ENCODE measurements around the gene ZNF184. TPM values are rescaled to one million over a fixed set of nuclear protein-coding genes. Genes with fewer than 3 reads are reported as not detected.

The ZNF184 gene
- total RNA-seq (2014; rRNA removed; shearing (Covaris generic)), result 11.8 and 14.2 TPM in 2 replicates

GRCh38 chr6:27472617-27473400 is at the start of gene ZNF184:
ZNF184 (minus strand) TSS chr6:27473105; CDS start chr6:27472294, 811 bp downstream.
- peak; percentile 96 for DNase-seq (ENCODE audit: low spot score)

GRCh38 chr6:27518881-27519795 is 46.2 kb upstream of the ZNF184 start:
- peak; percentile 84 for DNase-seq (ENCODE audit: low spot score)

- DNase-seq (ENCODE audit: low spot score), result peak; percentile 20
These were observed 45.3 kb upstream of the ZNF184 start for GRCh38 chr6:27517928-27518787.

GRCh38 chr6:27517238-27517637 is 44.3 kb upstream of the ZNF184 start:
- DNase-seq (ENCODE audit: low spot score), result no peak

GRCh38 chr6:27514906-27515495 is 42.1 kb upstream of the ZNF184 start:
- DNase-seq (ENCODE audit: low spot score), result no peak

- DNase-seq (ENCODE audit: low spot score), result no peak
These were observed 39.6 kb upstream of the ZNF184 start for GRCh38 chr6:27512525-27512924.

GRCh38 chr6:27507041-27507956 is 34.4 kb upstream of the ZNF184 start:
- DNase-seq (ENCODE audit: low spot score), result no peak

GRCh38 chr6:27505209-27506027 is 32.5 kb upstream of the ZNF184 start:
- DNase-seq (ENCODE audit: low spot score), result peak; percentile 91

GRCh38 chr6:27503436-27504030 is 30.6 kb upstream of the ZNF184 start:
- DNase-seq (ENCODE audit: low spot score), result peak; percentile 72

- peak; percentile 90 for DNase-seq (ENCODE audit: low spot score)
These were observed 29.9 kb upstream of the ZNF184 start for GRCh38 chr6:27502508-27503435.

- DNase-seq (ENCODE audit: low spot score), result no peak
These were observed 28.3 kb upstream of the ZNF184 start for GRCh38 chr6:27501187-27501586.

- no peak for DNase-seq (ENCODE audit: low spot score)
These were observed 27.3 kb upstream of the ZNF184 start for GRCh38 chr6:27500177-27500576.

GRCh38 chr6:27495386-27496135 is 22.7 kb upstream of the ZNF184 start:
- DNase-seq (ENCODE audit: low spot score), result peak; percentile 96

GRCh38 chr6:27494987-27495385 is 22.1 kb upstream of the ZNF184 start:
- DNase-seq (ENCODE audit: low spot score), result no peak

GRCh38 chr6:27494103-27494502 is 21.2 kb upstream of the ZNF184 start:
- no peak for DNase-seq (ENCODE audit: low spot score)

GRCh38 chr6:27492631-27493190 is 19.8 kb upstream of the ZNF184 start:
- no peak for DNase-seq (ENCODE audit: low spot score)

Data from A172 (cell line).